GM12878 (cell line): ENCODE results near the gene FGF12. TPM values are rescaled to one million over a fixed set of nuclear protein-coding genes. Genes with fewer than 3 reads are reported as not detected.

Source experiments
- ATAC-seq: fragments of 200-7000 bp; cut with Tn5 transposase; 3 replicates; pipeline ENCODE4 v1.9.1; 2020; ENCODE audit warnings: mild to moderate bottlenecking, moderate library complexity
- BruUV-seq: library from RNA; stranded (reverse); fragments of 400-500 nt; replicated peaks from 2 replicates; lab custom pipeline; 2021; lab: Mats Ljungman, UMichigan
- CTCF ChIA-PET: fragments of 300-600 bp; sonication (Branson Sonifier 250); formaldehyde crosslinking; extraction: SDS; loops from one replicate; lab custom pipeline; 2021; ENCODE audit warnings: inconsistent platforms; lab: Yijun Ruan, JAX
- POLR2A ChIA-PET: fragments of 350-600 bp; formaldehyde crosslinking; extraction: SDS; loops from one replicate; lab custom pipeline; 2021; ENCODE audit warnings: inconsistent platforms; lab: Charles Lee
- RAD21 ChIA-PET: fragments of 300-600 bp; sonication (Branson Sonifier 250); formaldehyde crosslinking; loops from one replicate; lab custom pipeline; 2023; ENCODE audit warnings: antibody characterized with exemption; ENCODE audit not compliant: unreplicated experiment; lab: Charles Lee
- SMC1A ChIA-PET: fragments of 300-600 bp; sonication (Branson Sonifier 250); formaldehyde crosslinking; loops from one replicate; lab custom pipeline; 2023; ENCODE audit not compliant: unreplicated experiment, uncharacterized antibody; lab: Charles Lee
- DNase-seq: peaks from one replicate; pipeline ENCODE4 v3.0.0-alpha.2; 2011; ENCODE audit warnings: low read depth, low spot score
- FAIRE-seq: peaks from 3 replicates; lab custom pipeline; 2011; peaks lifted over from hg19 to GRCh38; lab: Jason Lieb, UNC
- H2AFZ ChIP-seq: 2 replicates; pipeline ENCODE4 v1.6.0; 2011; ENCODE audit warnings: low read depth, low read length, control low read depth; ENCODE audit not compliant: control insufficient read depth
- H3K27ac ChIP-seq: 2 replicates; pipeline ENCODE4 v1.5.1; 2011; ENCODE audit warnings: control low read depth; ENCODE audit not compliant: control insufficient read depth, insufficient read depth
- H3K27me3 ChIP-seq, 2 experiments: replicated peaks in 1 of 2; 2 replicates each; pipeline versions ENCODE4 v1.6.0 to v1.6.1; 2011; ENCODE audit warnings: low read length in 1 of 2; ENCODE audit not compliant: control insufficient read depth in 2 of 2, insufficient read depth in 2 of 2
- H3K36me3 ChIP-seq, 2 experiments: 2 replicates each; pipeline ENCODE4 v1.5.1; 2011; ENCODE audit warnings: low read length in 1 of 2; ENCODE audit not compliant: control insufficient read depth in 2 of 2, insufficient read depth in 2 of 2
- H3K4me1 ChIP-seq: 2 replicates; pipeline ENCODE4 v1.6.1; 2011; ENCODE audit warnings: mild to moderate bottlenecking, low read length, moderate library complexity, mixed read lengths; ENCODE audit not compliant: control insufficient read depth, insufficient read depth
- H3K4me2 ChIP-seq: 2 replicates; pipeline ENCODE4 v1.6.0; 2011; ENCODE audit warnings: control low read depth; ENCODE audit not compliant: control insufficient read depth, insufficient read depth
- H3K4me3 ChIP-seq: fragments of 200-600 bp; sonication (generic); 2 replicates; pipeline ENCODE4 v1.5.1; 2016
- H3K79me2 ChIP-seq: 2 replicates; pipeline ENCODE4 v1.6.0; 2011; ENCODE audit warnings: low read length; ENCODE audit not compliant: control insufficient read depth, insufficient read depth
- H3K9ac ChIP-seq: 2 replicates; pipeline ENCODE4 v1.8.0; 2011; ENCODE audit warnings: low read length, control low read depth, mixed read lengths; ENCODE audit not compliant: control insufficient read depth, insufficient read depth
- H3K9me3 ChIP-seq: replicated peaks from 3 replicates; pipeline ENCODE4 v1.5.1; 2011; ENCODE audit warnings: mild to moderate bottlenecking, low read length; ENCODE audit not compliant: control insufficient read depth, insufficient read depth
- H4K20me1 ChIP-seq: 2 replicates; pipeline ENCODE4 v1.6.0; 2011; ENCODE audit not compliant: control insufficient read depth, insufficient read depth
- BCL11A ChIP-seq: IDR thresholded peaks from 2 replicates; pipeline ENCODE4 v1.6.1; 2011; ENCODE audit warnings: low read depth, low read length
- BCLAF1 ChIP-seq: fragments of 450-650 bp; IDR thresholded peaks from 2 replicates; pipeline ENCODE4 v1.6.1; 2017; ENCODE audit warnings: antibody characterized with exemption, mild to moderate bottlenecking, moderate library complexity
- FOS ChIP-seq: IDR thresholded peaks from 3 replicates; pipeline ENCODE4 v1.6.1; 2011; ENCODE audit warnings: borderline replicate concordance; ENCODE audit not compliant: insufficient read length; ENCODE audit errors: extremely low read depth
- IKZF1 ChIP-seq: fragments of 450-650 bp; conservative IDR thresholded peaks from 2 replicates; pipeline ENCODE4 v1.6.1; 2017; ENCODE audit warnings: antibody characterized with exemption, mild to moderate bottlenecking
- LARP7 ChIP-seq: fragments of 450-650 bp; IDR thresholded peaks from 2 replicates; pipeline ENCODE4 v1.6.1; 2017; ENCODE audit warnings: mild to moderate bottlenecking
- MTA2 ChIP-seq: fragments of 450-650 bp; IDR thresholded peaks from 2 replicates; pipeline ENCODE4 v1.6.1; 2016; ENCODE audit warnings: low read depth, mild to moderate bottlenecking, moderate library complexity
- MXI1 ChIP-seq: fragments of 150-350 bp; IDR thresholded peaks from 2 replicates; pipeline ENCODE4 v1.6.1; 2011; ENCODE audit warnings: low read depth, mild to moderate bottlenecking, inconsistent platforms, low read length, improper control_type of control experiment
- MYC ChIP-seq: IDR thresholded peaks from 2 replicates; pipeline ENCODE4 v1.6.1; 2011; ENCODE audit warnings: mild to moderate bottlenecking, low read length, moderate library complexity, inconsistent platforms; ENCODE audit not compliant: insufficient read depth, insufficient replicate concordance, insufficient read length, severe bottlenecking
- NBN ChIP-seq: fragments of 450-650 bp; IDR thresholded peaks from 2 replicates; pipeline ENCODE4 v1.6.1; 2016
- NFXL1 ChIP-seq: fragments of 450-650 bp; IDR thresholded peaks from 2 replicates; pipeline ENCODE4 v1.6.1; 2017; ENCODE audit warnings: antibody characterized with exemption, mild to moderate bottlenecking, borderline replicate concordance
- PAX8 ChIP-seq: fragments of 450-650 bp; IDR thresholded peaks from 2 replicates; pipeline ENCODE4 v1.6.1; 2017; ENCODE audit warnings: mild to moderate bottlenecking, moderate library complexity
- RFX5 ChIP-seq: IDR thresholded peaks from 2 replicates; pipeline ENCODE4 v1.6.1; 2011; ENCODE audit warnings: low read depth, low read length, improper control_type of control experiment
- SUZ12 ChIP-seq: fragments of 200-600 bp; sonication (generic); IDR thresholded peaks from one replicate; pipeline ENCODE4 v1.6.1; 2018; ENCODE audit warnings: antibody characterized with exemption, mild to moderate bottlenecking; ENCODE audit not compliant: unreplicated experiment
- WGBS: methylation state at CpG from one replicate; pipeline ENCODE4 v1.1.6; 2016; ENCODE audit warnings: low lambda C conversion rate; ENCODE audit not compliant: insufficient replicate concordance, insufficient coverage; ENCODE audit errors: missing lambda C conversion rate; 5-methylcytosine and 5-hydroxymethylcytosine counted together
- in situ Hi-C: fragments of 300-500 bp; cut with MboI; formaldehyde crosslinking; loops from 9 replicates; pipeline ENCODE4 v1.14.3; 2018; ENCODE audit warnings: mixed read lengths
- intact Hi-C: fragments of 100-400 bp; cut with micrococcal nuclease; formaldehyde crosslinking; loops from one replicate; pipeline ENCODE4 v1.14.2; 2022; ENCODE audit not compliant: unreplicated experiment
- polyA plus RNA-seq, 11 experiments: library from polyadenylated mRNA; depleted of rRNA in 4 of 11; unstranded in 6 of 11; stranded (reverse) in 5 of 11; fragments of >200 nt; fragmentation: Nextera tagmentation in 4 of 11; fragmentation: Illumina TruSeq in 1 of 11; extraction: Ambion mirVana in 4 of 11; extraction: Trizol in 1 of 11; gene quantifications; 1 replicate in 1 of 11; 2 replicates in 10 of 11; pipeline versions ENCODE4 v1.2.1 to v1.2.3, GENCODE V29; 2011 to 2016; ENCODE audit warnings: inconsistent platforms in 2 of 11, missing spikeins in 2 of 11, low read depth in 1 of 11
- total RNA-seq, 4 experiments: library from RNA; depleted of rRNA in 3 of 4; stranded (reverse); fragments of >200 nt in 3 of 4; fragmentation: Illumina TruSeq in 1 of 4; extraction: Trizol in 1 of 4; gene quantifications; 2 replicates each; pipeline versions ENCODE4 v1.2.1 to v1.2.3, GENCODE V29; 2013 to 2021
- TF ChIP-seq, protein P1 (sequence below): fragments of 450-650 bp; IDR thresholded peaks from 2 replicates; pipeline ENCODE4 v1.6.1; 2016; ENCODE audit warnings: mild to moderate bottlenecking
- TF ChIP-seq, protein P2 (sequence below): fragments of 150-350 bp; IDR thresholded peaks from 2 replicates; pipeline ENCODE4 v1.6.1; 2014; ENCODE audit warnings: mild to moderate bottlenecking, low read depth, low read length
- TF ChIP-seq, protein P3 (sequence below): fragments of 450-650 bp; IDR thresholded peaks from 2 replicates; pipeline ENCODE4 v1.6.1; 2014; ENCODE audit warnings: mild to moderate bottlenecking

FGF12 gene
- total and polyA plus RNA-seq, 10 of the 15 experiments (the other 5 are each of a cell fraction or from before 2014, with no cell fraction given), result 0.03 to 0.43 (median 0.13) TPM; not detected in 7

DNA sequence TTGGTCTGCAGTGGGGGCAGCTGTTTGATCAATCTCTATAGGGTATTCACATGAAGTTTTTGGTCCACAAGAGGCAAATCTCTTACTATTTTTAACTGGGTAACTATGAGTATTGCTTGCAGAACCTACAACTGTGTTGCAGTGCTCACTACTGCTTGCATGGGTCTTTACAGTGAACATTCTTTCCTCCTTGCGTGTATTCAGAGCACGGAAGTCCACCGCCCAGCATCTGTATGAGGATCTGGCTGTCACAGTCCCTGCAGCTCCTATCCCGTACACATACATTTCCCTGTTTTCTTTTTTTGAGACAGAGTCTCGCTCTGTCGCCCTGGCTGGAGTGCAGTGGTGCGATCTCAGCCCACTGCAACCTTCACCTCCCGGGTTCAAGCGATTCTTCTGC is 449.9 kb downstream of the FGF12 start (continued):
- TF ChIP-seq BCLAF1, result no peak
- no peak for TF ChIP-seq MTA2
- TF ChIP-seq, protein P1, sequence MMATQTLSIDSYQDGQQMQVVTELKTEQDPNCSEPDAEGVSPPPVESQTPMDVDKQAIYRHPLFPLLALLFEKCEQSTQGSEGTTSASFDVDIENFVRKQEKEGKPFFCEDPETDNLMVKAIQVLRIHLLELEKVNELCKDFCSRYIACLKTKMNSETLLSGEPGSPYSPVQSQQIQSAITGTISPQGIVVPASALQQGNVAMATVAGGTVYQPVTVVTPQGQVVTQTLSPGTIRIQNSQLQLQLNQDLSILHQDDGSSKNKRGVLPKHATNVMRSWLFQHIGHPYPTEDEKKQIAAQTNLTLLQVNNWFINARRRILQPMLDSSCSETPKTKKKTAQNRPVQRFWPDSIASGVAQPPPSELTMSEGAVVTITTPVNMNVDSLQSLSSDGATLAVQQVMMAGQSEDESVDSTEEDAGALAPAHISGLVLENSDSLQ, result no peak
- no peak for TF ChIP-seq NFXL1
- no peak for TF ChIP-seq RFX5
- TF ChIP-seq SUZ12, result no peak

DNA sequence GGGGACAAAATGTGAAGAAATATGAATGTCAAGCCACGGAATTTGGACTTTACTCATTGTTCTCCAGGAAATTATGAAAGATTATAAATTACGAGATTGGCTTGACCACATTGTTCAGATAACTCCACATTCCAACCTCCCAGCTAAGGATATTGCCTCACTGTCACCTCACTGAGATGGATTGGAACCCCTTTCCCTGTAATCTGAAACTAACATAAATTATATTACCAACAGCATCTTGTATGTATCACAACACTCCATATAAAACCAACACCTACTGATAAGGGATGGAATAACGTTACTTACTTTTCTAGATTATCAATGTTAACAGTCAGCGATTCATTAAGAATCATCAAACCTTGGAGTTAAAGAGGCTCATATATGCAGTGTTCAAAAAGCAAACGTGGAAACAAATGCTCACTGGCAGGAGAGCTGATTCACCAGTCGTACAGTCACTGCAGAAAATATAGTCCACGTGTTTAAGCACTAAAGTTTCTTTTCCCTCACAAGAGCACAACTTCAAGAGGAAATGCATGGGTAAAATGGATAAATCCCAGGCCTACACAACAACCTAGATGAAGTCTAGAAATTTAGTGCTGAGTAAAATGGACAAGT is 451.5 kb downstream of the FGF12 start:
- Histone ChIP-seq H3K27ac (no peak overlapping the region), H3K4me1 (no peaks in the 10 kb centered on the region), H3K9ac (no peak overlapping the region), H4K20me1 (no peaks in the 10 kb centered on the region), H3K27me3 (no peaks in the 10 kb centered on the region; a peak in 1 of 4 replicates), H3K4me3 (no peak overlapping the region), H3K79me2 (no peaks in the 10 kb centered on the region), H3K4me2 (no peak overlapping the region), H3K36me3 (no peaks in the 10 kb centered on the region), H3K9me3 (no peaks in the 10 kb centered on the region), H2AFZ (no peak overlapping the region; the same call in 1 of the 2 replicates)
- WGBS, result 27% methylated on average over 7 of the region's 7 CpGs
- ChIA-PET RAD21 (no interaction called here), POLR2A (no interaction called here), CTCF (no interaction called here), SMC1A (no interaction called here)
- BruUV-seq, result no TSS peak
- no peak for DNase-seq
- ATAC-seq, result no peak
- in situ Hi-C loops, result no loop called here
- intact Hi-C loops, result no loop called here
- no peak for FAIRE-seq
- TF ChIP-seq MYC (no peak), NBN (no peak), MXI1 (no peak), BCL11A (no peak), PAX8 (no peak), FOS (no peak), IKZF1 (no peak), LARP7 (no peak)
- TF ChIP-seq, protein P2, sequence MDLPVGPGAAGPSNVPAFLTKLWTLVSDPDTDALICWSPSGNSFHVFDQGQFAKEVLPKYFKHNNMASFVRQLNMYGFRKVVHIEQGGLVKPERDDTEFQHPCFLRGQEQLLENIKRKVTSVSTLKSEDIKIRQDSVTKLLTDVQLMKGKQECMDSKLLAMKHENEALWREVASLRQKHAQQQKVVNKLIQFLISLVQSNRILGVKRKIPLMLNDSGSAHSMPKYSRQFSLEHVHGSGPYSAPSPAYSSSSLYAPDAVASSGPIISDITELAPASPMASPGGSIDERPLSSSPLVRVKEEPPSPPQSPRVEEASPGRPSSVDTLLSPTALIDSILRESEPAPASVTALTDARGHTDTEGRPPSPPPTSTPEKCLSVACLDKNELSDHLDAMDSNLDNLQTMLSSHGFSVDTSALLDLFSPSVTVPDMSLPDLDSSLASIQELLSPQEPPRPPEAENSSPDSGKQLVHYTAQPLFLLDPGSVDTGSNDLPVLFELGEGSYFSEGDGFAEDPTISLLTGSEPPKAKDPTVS, result no peak
- TF ChIP-seq, protein P3, sequence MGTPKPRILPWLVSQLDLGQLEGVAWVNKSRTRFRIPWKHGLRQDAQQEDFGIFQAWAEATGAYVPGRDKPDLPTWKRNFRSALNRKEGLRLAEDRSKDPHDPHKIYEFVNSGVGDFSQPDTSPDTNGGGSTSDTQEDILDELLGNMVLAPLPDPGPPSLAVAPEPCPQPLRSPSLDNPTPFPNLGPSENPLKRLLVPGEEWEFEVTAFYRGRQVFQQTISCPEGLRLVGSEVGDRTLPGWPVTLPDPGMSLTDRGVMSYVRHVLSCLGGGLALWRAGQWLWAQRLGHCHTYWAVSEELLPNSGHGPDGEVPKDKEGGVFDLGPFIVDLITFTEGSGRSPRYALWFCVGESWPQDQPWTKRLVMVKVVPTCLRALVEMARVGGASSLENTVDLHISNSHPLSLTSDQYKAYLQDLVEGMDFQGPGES, result no peak
